Measurements from ENCODE around the gene MRPL23. TPM values are rescaled to one million over a fixed set of nuclear protein-coding genes. Genes with fewer than 3 reads are reported as not detected.

Gene MRPL23
- total RNA-seq, 1 experiment from 2014 or later, result 109 TPM

DNA sequence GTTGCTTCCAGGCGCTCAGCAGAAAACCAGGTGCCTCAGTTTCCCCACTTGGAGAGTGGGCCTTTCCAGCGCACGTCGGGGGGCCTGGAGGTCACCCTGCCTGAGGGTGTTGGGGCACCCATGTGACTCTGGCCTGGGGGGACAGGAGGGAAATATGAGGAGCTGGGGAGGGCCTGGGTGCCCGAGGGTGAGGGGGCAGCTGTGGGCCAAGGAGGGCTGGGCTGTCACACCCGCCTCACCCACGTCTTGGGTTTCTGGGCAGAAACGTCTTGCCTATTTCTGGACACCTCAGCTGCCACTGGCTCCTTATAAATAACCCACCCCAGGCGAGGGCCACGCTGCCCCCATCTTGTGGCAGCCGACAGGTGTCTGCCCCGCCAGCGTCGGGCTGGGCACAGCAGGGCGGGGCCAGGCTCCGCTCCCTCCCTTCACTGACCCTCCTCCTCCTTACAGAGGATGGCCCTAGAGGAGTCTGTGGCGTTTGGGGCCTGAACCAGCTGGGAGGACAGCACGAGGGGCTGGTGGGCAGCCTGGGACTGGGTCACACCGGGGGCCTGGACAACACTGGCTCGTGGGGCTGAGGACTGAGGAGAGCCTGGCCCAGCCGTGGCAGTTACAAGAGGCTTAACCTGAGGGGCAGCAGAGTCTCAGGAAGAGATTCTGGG lies 26.1 kb upstream of the MRPL23 start:
- DNase-seq (ENCODE audit: low spot score), result no peak

GRCh38 chr11:1921574-1922141 lies 25.5 kb upstream of the MRPL23 start:
- DNase-seq (ENCODE audit: low spot score), result no peak

- no peak for DNase-seq (ENCODE audit: low spot score)
Measured at GRCh38 chr11:1922481-1923081, 24.6 kb upstream of the MRPL23 start.

- DNase-seq (ENCODE audit: low spot score), result no peak
Measured at GRCh38 chr11:1923201-1923956, 23.8 kb upstream of the MRPL23 start.

DNA sequence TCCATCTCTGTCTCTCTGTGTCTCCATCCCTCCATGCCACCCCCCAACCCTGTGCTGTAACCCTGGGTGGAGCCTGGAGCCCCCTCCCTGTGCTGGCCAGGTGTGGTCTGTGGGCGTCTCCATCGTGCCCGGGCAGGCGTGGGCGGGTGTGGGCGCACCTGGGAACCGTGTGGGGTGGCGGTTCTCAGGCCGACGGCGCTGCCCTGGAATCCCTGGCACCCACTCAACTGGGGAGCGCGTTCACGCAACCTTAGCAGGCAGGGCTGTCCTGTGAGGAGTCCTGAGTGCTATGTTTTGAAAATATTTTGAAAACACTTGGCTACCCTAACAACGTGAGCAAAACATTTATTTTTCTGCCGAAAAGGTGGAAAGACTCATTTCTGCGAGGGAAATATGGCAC lies 23.0 kb upstream of the MRPL23 start:
- DNase-seq (ENCODE audit: low spot score), result no peak

DNA sequence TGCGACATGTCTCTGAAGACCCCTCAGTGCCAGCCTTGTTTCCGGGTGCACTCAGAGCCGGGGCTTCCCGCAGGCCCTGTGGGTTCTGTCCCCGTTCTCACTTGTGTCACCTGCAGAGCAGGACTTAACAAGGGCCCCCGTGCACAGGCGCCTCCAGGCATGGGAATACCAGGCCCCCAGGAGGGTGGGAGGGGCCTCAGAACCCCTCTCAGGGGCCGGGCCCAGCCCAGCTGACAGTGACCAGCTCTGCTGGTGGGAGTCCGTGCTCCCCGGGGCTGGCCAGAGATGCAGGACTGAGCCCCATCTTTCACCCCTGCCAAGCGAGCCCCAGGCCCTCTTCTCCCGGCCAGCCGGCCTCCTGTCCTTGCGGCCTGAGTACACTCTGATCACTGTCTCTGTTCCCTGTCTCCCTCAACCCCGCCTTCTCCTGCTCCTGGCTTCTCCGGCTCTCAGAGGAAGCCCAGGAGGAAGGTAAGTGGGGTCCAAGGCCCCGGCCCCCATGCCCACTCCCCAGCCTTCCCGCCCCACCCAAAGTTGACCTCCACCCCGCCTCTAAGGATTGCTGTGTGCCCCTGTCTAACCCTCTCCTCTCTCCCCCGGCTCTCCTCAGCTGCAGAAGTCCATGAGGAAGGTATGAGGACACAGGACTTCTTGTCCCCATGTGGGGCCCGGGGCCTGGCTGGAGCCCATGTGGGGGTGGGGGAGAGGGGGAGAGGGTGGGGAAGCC lies 22.3 kb upstream of the MRPL23 start:
- DNase-seq (ENCODE audit: low spot score), result no peak

- DNase-seq (ENCODE audit: low spot score), result no peak
Measured at GRCh38 chr11:1925373-1926155, 21.6 kb upstream of the MRPL23 start.

- DNase-seq (ENCODE audit: low spot score), result no peak
Measured at GRCh38 chr11:1926156-1927025, 20.7 kb upstream of the MRPL23 start.

GRCh38 chr11:1927026-1927847 lies 19.9 kb upstream of the MRPL23 start:
- no peak for DNase-seq (ENCODE audit: low spot score)

GRCh38 chr11:1927848-1928469 lies 19.2 kb upstream of the MRPL23 start:
- DNase-seq (ENCODE audit: low spot score), result no peak

GRCh38 chr11:1928470-1928890 lies 18.7 kb upstream of the MRPL23 start:
- no peak for DNase-seq (ENCODE audit: low spot score)

DNA sequence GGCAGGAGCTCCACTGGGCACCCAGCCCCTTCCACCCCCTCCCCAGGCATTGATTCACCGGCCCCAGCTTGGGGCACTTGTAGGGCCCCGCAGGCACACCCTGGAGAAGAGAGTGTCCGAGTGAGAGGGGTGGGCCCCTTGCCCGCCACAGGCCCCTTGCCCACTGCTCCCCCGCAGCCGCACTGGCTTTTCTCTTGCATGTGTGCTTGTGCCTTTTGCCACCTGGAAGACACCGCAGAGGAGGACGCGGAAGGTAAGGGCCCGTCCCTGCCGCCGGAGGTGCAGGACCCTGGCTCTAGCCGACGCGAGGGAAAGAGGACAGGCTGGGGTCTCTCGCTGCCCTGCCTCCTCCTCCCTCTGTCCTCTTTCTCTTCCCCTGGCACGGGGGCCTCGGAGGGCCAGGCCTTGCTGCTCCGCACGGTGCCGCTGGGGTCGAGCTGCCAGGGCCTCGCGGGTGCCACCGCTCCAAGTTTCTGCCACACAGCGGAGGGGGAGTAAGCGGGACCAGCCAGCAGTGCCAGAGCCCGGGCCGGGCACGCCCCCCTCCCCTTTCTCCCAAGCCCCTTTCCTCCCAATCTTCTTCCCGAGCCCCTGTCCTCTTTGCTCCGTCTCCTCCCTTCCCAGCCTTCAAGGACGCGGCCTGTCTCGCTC lies 18.1 kb upstream of the MRPL23 start:
- DNase-seq (ENCODE audit: low spot score), result no peak

DNA sequence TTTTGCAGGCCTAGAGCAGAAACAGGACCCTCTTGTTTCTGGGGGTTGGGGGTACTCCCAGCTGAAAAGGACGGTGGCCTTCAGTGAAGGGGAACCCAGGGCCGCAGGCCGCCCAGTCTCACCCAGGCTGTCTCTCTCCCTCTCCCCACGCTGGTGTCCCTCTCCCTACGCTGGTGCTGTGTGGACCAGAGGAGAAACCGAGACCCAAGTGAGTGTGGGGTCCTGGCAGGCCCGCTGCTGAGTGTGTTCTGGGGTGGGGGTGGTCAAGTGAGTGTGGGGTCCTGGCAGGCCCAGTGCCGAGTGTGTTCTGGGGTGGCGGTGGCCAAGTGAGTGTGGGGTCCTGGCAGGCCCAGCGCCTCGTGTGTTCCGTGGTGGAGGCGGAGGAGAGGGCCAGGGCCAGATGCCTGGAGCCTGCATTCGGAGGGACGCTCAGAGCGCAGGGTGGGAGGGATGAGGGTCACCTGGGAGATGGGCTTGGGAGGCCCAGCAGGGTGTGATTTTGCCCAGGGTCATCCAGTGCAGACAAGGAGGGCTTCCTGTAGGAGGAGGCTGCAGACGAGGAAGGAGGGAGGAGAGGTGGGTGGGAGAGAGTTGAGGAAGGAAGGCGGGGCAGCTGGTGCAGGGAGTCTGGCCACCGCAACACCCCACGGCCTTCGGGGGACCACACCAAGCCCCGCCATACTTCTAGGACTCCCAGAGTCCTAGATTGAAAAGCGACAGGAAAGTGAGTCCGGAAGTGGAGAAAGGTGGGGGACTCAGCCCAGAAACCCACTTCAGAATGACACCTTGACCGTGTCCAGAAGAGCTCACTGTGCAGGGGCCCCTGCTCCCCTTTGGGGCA lies 17.3 kb upstream of the MRPL23 start:
- no peak for DNase-seq (ENCODE audit: low spot score)

DNA sequence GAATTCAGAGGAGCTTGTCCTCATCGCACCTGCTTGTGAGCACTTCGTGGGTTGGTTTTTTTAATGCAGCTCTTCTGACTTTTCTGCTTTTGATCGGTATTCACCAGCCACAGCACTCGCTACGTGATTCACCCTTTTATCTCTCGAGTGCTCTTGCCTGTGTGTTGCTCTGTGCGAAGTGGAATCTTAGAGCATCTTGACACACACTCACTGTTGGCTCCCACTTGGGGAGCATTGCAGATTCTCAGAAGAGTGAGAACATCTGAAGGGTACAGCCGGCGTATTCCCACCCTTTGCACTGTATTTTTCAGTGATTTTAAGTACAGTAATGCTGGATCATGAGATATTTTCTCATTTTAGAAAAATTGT lies 16.7 kb upstream of the MRPL23 start:
- DNase-seq (ENCODE audit: low spot score), result no peak

- DNase-seq (ENCODE audit: low spot score), result no peak
Measured at GRCh38 chr11:1931341-1932104, 15.6 kb upstream of the MRPL23 start.

- DNase-seq (ENCODE audit: low spot score), result no peak
Measured at GRCh38 chr11:1932105-1932480, 15.0 kb upstream of the MRPL23 start.

GRCh38 chr11:1932681-1933080 lies 14.5 kb upstream of the MRPL23 start:
- DNase-seq (ENCODE audit: low spot score), result no peak
